ENCODE results near the gene TMIE. TPM values are rescaled to one million over a fixed set of nuclear protein-coding genes. Genes with fewer than 3 reads are reported as not detected.
"Not testable (repeated sequence)": the region's sequence is repeated elsewhere in the genome, so short reads cannot be mapped to it uniquely, and the experiment has no call there.

TMIE gene
- total and polyA plus RNA-seq, 2 donors (not counting 1 experiment from before 2014, with no cell fraction given) = 0.27 to 2.0 TPM

GRCh38 chr3:46734773-46735172 is 33.6 kb downstream of the TMIE start:
- H3K4me1 ChIP-seq (ENCODE audit: control insufficient read depth, extremely low read depth, insufficient read depth, low read length) = no peaks in the 10 kb centered on the region
- no peaks in the 10 kb centered on the region for H3K36me3 ChIP-seq (ENCODE audit: control insufficient read depth, insufficient read depth, low read length)
- H3K27me3 ChIP-seq (ENCODE audit: control insufficient read depth, insufficient read depth, low read length) = no peaks in the 10 kb centered on the region
- H3K9ac ChIP-seq (ENCODE audit: insufficient read depth, low read length) = no peak overlapping the region
- H3K79me2 ChIP-seq (ENCODE audit: control insufficient read depth, insufficient read depth, low read length) = no peaks in the 10 kb centered on the region
- H3K4me2 ChIP-seq (ENCODE audit: extremely low read depth, insufficient read depth, low read length) = no peak overlapping the region
- H4K20me1 ChIP-seq (ENCODE audit: control insufficient read depth, extremely low read depth, insufficient read depth, low read length) = no peaks in the 10 kb centered on the region
- no peak overlapping the region for H3K27ac ChIP-seq (ENCODE audit: insufficient read depth, low read length)
- no peak for DNase-seq (ENCODE audit: low read depth in 2 of 2)
- no peak overlapping the region for H2AFZ ChIP-seq (ENCODE audit: low read length)
- H3K9me3 ChIP-seq (ENCODE audit: control insufficient read depth, insufficient read depth, low read depth, low read length) = no peaks in the 10 kb centered on the region
- TF ChIP-seq, protein P1, sequence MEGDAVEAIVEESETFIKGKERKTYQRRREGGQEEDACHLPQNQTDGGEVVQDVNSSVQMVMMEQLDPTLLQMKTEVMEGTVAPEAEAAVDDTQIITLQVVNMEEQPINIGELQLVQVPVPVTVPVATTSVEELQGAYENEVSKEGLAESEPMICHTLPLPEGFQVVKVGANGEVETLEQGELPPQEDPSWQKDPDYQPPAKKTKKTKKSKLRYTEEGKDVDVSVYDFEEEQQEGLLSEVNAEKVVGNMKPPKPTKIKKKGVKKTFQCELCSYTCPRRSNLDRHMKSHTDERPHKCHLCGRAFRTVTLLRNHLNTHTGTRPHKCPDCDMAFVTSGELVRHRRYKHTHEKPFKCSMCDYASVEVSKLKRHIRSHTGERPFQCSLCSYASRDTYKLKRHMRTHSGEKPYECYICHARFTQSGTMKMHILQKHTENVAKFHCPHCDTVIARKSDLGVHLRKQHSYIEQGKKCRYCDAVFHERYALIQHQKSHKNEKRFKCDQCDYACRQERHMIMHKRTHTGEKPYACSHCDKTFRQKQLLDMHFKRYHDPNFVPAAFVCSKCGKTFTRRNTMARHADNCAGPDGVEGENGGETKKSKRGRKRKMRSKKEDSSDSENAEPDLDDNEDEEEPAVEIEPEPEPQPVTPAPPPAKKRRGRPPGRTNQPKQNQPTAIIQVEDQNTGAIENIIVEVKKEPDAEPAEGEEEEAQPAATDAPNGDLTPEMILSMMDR (conservative IDR thresholded peaks at IDR 0.05 in 1 of 2, IDR thresholded peaks at IDR 0.05 in 1 of 2; ENCODE audit: low read depth in 1 of 2, low read length in 2 of 2) = no peak
- TF ChIP-seq EZH2 (IDR thresholded peaks at IDR 0.05; ENCODE audit: low read length, missing control alignments) = no peak
- H3K4me3 ChIP-seq (replicated peaks in 1 of 4; ENCODE audit: control extremely low read depth in 1 of 4, insufficient read depth in 1 of 4, low read depth in 3 of 4, low read length in 4 of 4) = no peak overlapping the region

DNA sequence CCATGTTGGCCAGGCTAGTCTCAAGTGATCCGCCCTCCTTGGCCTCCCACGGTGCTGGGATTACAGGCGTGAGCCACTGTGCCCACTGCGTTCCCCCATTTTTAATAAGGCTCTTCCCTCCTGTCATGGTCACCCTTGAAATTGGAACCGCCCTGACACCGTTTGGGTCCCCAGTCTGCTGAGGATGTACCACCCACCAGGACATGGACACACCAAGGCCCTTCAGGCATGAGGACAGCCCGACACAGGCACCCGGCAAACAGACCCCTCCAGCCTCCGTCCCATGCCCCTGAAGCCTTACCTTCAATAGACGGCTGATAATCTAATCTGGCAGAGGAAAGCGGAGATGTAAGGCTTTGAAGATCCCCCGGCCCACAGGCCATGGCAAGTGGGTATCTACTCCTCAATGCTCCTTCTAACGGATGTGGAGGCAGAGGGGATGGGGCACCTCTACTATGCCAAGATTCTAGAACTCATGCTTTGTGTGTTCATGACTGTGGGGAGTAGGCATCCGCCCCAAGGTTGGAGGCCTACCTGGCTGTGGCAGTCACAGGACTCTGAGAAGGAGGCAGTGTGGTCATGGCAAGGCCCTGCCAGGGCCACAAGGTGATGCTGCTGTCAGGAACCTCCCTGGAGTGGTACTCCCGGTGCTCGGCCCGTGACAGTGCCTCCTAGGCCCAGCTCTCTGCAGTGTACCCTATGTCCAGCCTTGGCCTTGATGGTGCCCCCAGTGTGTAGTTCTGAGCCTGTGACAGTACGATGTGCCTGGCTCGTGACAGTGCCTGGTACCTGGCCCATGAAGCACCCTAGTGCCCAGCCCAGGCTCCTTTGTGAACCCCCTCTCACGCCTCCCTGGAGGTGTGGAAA is 35.0 kb downstream of the TMIE start:
- no peak overlapping the region for H3K27ac ChIP-seq (ENCODE audit: insufficient read depth, low read length)
- no peaks in the 10 kb centered on the region for H4K20me1 ChIP-seq (ENCODE audit: control insufficient read depth, extremely low read depth, insufficient read depth, low read length)
- no peak overlapping the region for H3K4me3 ChIP-seq (replicated peaks in 1 of 4; ENCODE audit: control extremely low read depth in 1 of 4, insufficient read depth in 1 of 4, low read depth in 3 of 4, low read length in 4 of 4)
- H3K9ac ChIP-seq (ENCODE audit: insufficient read depth, low read length) = no peak overlapping the region
- TF ChIP-seq EZH2 (IDR thresholded peaks at IDR 0.05; ENCODE audit: low read length, missing control alignments) = no peak
- TF ChIP-seq, protein P1 (conservative IDR thresholded peaks at IDR 0.05 in 1 of 2, IDR thresholded peaks at IDR 0.05 in 1 of 2; ENCODE audit: low read depth in 1 of 2, low read length in 2 of 2) = no peak
- no peaks in the 10 kb centered on the region for H3K79me2 ChIP-seq (ENCODE audit: control insufficient read depth, insufficient read depth, low read length)
- no peaks in the 10 kb centered on the region for H3K27me3 ChIP-seq (ENCODE audit: control insufficient read depth, insufficient read depth, low read length)
- no peaks in the 10 kb centered on the region for H3K36me3 ChIP-seq (ENCODE audit: control insufficient read depth, insufficient read depth, low read length)
- no peak overlapping the region for H2AFZ ChIP-seq (ENCODE audit: low read length)
- H3K4me2 ChIP-seq (ENCODE audit: extremely low read depth, insufficient read depth, low read length) = no peak overlapping the region
- no peaks in the 10 kb centered on the region for H3K4me1 ChIP-seq (ENCODE audit: control insufficient read depth, extremely low read depth, insufficient read depth, low read length)
- H3K9me3 ChIP-seq (ENCODE audit: control insufficient read depth, insufficient read depth, low read depth, low read length) = no peaks in the 10 kb centered on the region
- no peak for DNase-seq (ENCODE audit: low read depth in 2 of 2)

GRCh38 chr3:46737329-46737731 is 36.1 kb downstream of the TMIE start:
- Histone ChIP-seq H3K79me2 (ENCODE audit: control insufficient read depth, insufficient read depth, low read length) (no peaks in the 10 kb centered on the region), H3K4me1 (ENCODE audit: control insufficient read depth, extremely low read depth, insufficient read depth, low read length) (no peaks in the 10 kb centered on the region), H3K4me2 (ENCODE audit: extremely low read depth, insufficient read depth, low read length) (no peak overlapping the region), H3K4me3 (replicated peaks in 1 of 4; ENCODE audit: control extremely low read depth in 1 of 4, insufficient read depth in 1 of 4, low read depth in 3 of 4, low read length in 4 of 4) (no peak overlapping the region), H4K20me1 (ENCODE audit: control insufficient read depth, extremely low read depth, insufficient read depth, low read length) (no peaks in the 10 kb centered on the region), H3K9me3 (ENCODE audit: control insufficient read depth, insufficient read depth, low read depth, low read length) (no peaks in the 10 kb centered on the region), H3K27ac (ENCODE audit: insufficient read depth, low read length) (no peak overlapping the region), H3K36me3 (ENCODE audit: control insufficient read depth, insufficient read depth, low read length) (no peaks in the 10 kb centered on the region), H3K27me3 (ENCODE audit: control insufficient read depth, insufficient read depth, low read length) (no peaks in the 10 kb centered on the region), H3K9ac (ENCODE audit: insufficient read depth, low read length) (no peak overlapping the region), H2AFZ (ENCODE audit: low read length) (no peak overlapping the region)
- DNase-seq (ENCODE audit: low read depth in 2 of 2) = no peak
- TF ChIP-seq, protein P1 (conservative IDR thresholded peaks at IDR 0.05 in 1 of 2, IDR thresholded peaks at IDR 0.05 in 1 of 2; ENCODE audit: low read depth in 1 of 2, low read length in 2 of 2) = no peak
- TF ChIP-seq EZH2 (IDR thresholded peaks at IDR 0.05; ENCODE audit: low read length, missing control alignments) = no peak

GRCh38 chr3:46739565-46739964 is 38.4 kb downstream of the TMIE start:
- not testable (repeated sequence) for H3K4me1 ChIP-seq (ENCODE audit: control insufficient read depth, extremely low read depth, insufficient read depth, low read length); H3K36me3 ChIP-seq (ENCODE audit: control insufficient read depth, insufficient read depth, low read length); H3K27ac ChIP-seq (ENCODE audit: insufficient read depth, low read length); H3K4me3 ChIP-seq (replicated peaks in 1 of 4; ENCODE audit: control extremely low read depth in 1 of 4, insufficient read depth in 1 of 4, low read depth in 3 of 4, low read length in 4 of 4); H3K9ac ChIP-seq (ENCODE audit: insufficient read depth, low read length); DNase-seq (ENCODE audit: low read depth in 2 of 2); H2AFZ ChIP-seq (ENCODE audit: low read length); H3K79me2 ChIP-seq (ENCODE audit: control insufficient read depth, insufficient read depth, low read length); H3K27me3 ChIP-seq (ENCODE audit: control insufficient read depth, insufficient read depth, low read length); H3K9me3 ChIP-seq (ENCODE audit: control insufficient read depth, insufficient read depth, low read depth, low read length); H3K4me2 ChIP-seq (ENCODE audit: extremely low read depth, insufficient read depth, low read length); H4K20me1 ChIP-seq (ENCODE audit: control insufficient read depth, extremely low read depth, insufficient read depth, low read length)

Measured in fibroblast of lung (primary cell).